ENCODE data around the gene COQ4.

The COQ4 gene

GRCh38 chr9:128375865-128376264 is 53.2 kb downstream of the COQ4 start:
- POLR2A ChIA-PET (ENCODE audit: low non-redundant PET) = no interaction called here
- DNase-seq (ENCODE audit: low spot score) = no peak
- CTCF ChIA-PET = no interaction called here
- TF ChIP-seq CTCF (conservative IDR thresholded peaks at IDR 0.05; ENCODE audit: low read depth) = no peak
- peak overlapping the region; percentile 32 for H3K27ac ChIP-seq

DNA sequence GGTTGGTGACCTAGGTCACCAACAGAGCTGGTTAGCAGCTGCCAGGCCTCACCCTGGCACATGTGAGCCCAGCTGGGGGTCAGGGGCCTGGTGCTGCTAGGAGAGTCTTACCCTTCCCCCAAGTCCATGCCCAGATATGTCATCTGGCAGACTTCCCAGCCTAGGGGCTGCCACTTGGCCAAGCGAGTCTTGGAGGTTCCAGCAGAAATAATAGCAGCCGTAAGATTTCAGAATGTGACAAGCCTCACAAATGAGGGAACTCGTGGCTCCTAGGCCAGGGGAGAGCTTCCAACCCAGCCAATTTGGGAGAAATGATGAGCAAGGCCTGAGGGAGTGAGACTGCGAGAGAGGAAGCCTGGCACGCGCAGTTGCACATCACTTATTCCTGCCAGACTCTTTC is 59.6 kb downstream of the COQ4 start:
- DNase-seq (ENCODE audit: low spot score) = no peak
- peak overlapping the region; percentile 25 for H3K27ac ChIP-seq
- TF ChIP-seq CTCF (conservative IDR thresholded peaks at IDR 0.05; ENCODE audit: low read depth) = no peak
- CTCF ChIA-PET = no interaction called here
- POLR2A ChIA-PET (ENCODE audit: low non-redundant PET) = interaction anchor here (0.5 kb wide), 1 partner anchor 381 kb away, joined by 4 read pairs; no protein-coding TSS in a partner anchor

DNA sequence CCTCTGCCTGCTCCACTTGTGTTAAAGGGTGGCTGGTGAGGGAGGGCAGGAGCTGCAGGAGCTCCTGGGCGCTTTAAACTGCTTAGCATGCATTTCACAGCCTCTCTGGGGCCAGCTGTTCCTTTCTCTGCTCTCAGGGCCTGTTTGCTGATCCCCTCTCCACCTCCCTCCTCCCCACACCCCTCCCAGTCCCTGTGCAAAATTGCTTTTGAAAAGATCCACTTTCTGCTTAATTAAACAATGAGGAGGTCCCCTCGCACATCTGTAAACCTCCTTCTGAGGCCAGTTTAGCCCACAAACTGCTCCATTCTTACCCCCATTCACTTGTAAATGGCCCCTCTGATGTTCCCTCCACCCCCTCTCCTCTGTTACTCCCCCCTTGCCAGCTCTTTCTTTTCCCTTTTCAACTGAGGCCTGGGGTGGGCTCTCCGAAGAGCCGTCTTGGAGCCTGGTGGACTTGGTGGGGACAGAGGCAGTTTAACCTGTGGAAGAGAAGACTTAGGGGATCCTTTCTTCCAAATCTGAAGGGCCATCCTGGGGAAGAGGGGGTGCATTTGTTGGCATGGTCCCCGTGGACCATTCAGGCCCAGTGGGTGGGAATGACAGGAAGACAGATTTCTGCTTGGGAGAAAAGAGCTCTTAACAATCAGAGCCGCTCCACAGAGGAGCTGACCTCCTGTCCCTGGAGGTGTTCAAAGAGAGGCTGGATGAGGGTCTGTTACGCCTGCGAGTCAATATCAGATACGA is 60.5 kb downstream of the COQ4 start:
- peak overlapping the region; percentile 25 for H3K27ac ChIP-seq
- DNase-seq (ENCODE audit: low spot score) = no peak
- ChIA-PET CTCF (interaction anchor here (0.9 to 1.4 kb wide), 3 partner anchors 41 to 90 kb away, joined by 3 to 8 read pairs (median 3); no protein-coding TSS in a partner anchor), POLR2A (ENCODE audit: low non-redundant PET) (interaction anchor here (0.5 to 0.9 kb wide), 2 partner anchors 11 to 380 kb away, joined by 3 to 4 read pairs; no protein-coding TSS in a partner anchor)
- TF ChIP-seq CTCF (conservative IDR thresholded peaks at IDR 0.05; ENCODE audit: low read depth) = no peak

Data from RWPE1 (cell line).